Pons (tissue), 1 donor: ENCODE results near the gene CCT8L2.
"Not testable (repeated sequence)": the region's sequence is repeated elsewhere in the genome, so short reads cannot be mapped to it uniquely, and the experiment has no call there.

Experiments
- DNase-seq: peaks from one replicate; pipeline ENCODE4 v3.0.0-alpha.2; 2016; ENCODE audit warnings: low spot score

CCT8L2 gene

DNA sequence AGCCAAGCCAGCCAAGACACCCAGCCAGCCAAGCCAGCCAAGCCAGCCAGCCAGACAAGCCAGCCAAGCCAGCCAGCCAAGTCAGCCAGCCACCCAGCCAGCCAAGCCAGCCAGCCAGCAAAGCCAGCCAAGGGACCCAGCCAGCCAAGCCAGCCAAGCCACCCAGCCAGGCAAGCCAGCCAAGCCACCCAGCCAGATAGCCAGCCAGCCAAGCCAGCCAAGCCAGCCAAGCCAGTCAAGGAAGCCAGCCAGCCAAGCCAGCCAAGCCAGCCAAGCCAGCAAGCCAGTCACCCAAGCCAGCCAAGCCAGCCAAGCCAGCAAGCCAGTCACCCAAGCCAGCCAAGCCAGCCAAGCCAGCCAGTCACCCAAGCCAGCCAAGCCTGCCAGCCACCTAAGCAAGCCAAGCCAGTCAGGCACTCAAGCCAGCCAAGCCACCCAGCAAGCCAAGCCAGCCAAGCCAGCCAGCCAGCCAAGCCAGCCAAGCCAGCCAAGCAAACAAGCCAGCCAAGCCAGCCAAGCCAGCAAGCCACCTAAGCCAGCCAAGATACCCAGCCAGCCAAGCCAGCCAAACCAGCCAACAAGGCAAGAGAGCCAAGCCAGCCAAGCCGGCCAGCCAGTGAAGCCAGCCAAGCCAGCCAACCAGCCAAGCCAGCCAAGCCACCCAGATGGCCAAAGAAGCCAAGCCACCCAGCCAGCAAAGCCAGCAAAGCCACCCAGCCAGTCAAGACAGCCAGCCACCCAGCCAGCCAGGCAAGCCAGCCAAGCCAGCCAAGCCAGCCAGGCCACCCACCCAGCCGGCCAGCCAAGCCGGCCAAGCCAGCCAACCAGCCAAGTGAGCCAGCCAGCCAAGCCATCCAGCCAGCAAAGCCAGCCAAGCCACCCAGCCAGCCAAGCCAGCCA lies 33.3 kb downstream of the CCT8L2 start:
- no peak for DNase-seq

DNA sequence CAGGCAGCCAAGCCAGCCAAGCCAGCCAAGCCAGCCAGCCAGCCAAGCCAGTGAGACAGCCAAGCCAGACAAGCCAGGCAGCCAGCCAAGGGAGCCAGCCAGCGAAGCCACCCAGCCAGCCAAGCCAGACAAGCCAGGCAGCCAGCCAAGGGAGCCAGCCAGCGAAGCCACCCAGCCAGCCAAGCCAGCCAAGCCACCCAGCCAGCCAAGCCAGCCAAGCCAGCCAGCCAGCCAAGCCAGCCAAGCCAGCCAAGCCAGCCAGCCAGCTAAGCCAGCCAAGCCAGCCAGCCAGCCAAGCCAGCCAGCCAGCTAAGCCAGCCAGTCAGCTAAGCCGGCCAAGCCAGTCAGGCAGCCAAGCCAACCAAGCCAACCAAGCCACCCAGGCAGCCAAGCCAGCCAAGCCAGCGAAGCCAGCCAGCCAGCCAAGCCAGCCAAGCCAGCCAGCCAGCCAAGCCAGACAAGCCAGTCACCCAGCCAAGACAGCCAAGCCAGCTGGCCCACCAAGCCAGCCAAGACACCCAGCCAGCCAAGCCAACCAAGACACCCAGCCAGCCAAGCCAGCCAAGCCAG lies 34.1 kb downstream of the CCT8L2 start:
- not testable (repeated sequence) for DNase-seq

DNA sequence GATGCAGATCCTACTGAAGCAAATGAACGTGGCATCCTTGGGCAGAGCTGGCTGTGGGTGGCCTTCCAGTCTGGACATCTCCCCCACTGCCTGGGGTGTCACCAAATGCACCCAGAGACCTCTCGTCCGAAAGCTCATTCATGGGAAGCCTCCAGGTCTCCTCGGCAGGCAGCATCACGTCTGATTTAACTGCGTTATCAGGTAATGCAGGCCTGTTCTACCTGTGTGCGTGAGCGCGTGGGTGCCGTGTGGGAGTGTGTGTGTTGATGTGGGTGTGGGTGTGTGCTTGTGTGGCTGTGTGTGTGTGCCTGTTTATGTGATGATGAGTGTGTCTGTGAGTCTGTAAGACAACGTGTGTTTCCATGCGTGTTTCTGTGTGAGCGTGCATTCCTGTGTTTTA lies 35.1 kb downstream of the CCT8L2 start:
- not testable (repeated sequence) for DNase-seq

DNA sequence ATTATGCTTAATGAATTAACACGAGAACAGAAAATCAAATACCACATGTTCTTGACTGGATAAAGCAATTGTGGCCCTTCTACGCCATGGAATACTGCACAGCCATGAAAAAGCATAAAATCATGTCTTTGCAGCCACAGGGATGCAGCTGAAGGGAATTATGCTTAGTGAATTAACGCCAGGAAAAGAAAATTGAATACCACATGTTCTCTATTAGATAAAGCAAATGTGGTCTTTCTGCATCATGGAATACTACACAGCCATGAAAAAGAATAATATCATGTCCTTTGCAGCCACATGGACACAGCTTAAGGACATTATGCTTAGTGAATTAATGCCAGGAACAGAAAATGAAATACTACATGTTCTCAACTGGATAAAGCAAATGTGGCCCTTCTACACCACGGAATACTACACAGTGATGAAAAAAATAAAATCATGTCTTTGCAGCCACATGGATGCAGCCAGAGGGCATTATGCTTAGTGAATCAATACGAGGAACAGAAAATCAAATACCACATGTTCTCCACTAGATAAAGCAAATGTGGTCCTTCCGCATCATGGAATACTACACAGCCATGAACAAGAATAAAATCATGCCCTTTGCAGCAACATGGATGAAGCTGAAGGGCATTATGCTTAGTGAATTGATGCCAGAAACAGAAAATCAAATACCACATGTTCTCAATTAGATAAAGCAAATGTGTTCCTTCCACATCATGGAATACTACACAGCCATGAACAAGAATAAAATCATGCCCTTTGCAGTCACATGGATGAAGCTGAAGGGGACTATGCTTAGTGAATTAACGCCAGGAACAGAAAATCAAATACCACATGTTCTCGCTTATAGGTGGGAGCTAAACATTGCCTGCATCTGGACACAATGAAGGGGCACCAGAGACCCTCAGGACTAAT lies 37.3 kb downstream of the CCT8L2 start:
- DNase-seq, result not testable (repeated sequence)

DNA sequence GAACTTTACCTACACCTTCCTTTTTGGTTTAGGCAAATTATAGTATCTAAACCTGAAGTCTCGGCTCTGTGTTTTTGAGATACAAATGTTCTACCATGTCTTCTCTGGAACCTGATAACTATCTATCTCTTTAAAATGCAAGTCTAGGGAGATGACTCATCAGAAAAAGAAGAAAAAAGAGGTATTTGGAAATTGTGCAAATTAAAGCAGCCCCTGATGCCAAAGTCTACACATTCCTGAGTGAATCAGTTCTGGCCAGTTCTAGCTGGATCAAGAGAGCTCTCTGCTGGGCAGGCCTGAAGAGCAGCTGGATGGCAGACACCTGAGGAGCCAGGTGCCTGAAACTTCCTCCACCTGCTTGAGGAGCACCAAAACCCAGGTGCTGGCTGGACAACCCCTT lies 49.3 kb downstream of the CCT8L2 start:
- DNase-seq, result not testable (repeated sequence)
